Posterior vena cava (tissue), 2 donors: ENCODE data around the gene NFIA. TPM values are rescaled to one million over a fixed set of nuclear protein-coding genes. Genes with fewer than 3 reads are reported as not detected.

Source experiments
- DNase-seq: peaks from one replicate; pipeline ENCODE4 v3.0.0-alpha.2; 2020; ENCODE audit warnings: low spot score
- intact Hi-C, 2 donors: fragments of 100-400 bp; cut with DNase I; formaldehyde crosslinking; loops; one replicate each; pipeline versions ENCODE4 v1.14.1 to v1.14.2; 2022 to 2023
- total RNA-seq, 2 donors: library from RNA; stranded (reverse); fragmentation: NEBNext Ultra II Directional; extraction: Animal tissue kit (Norgen Biotek cat#: 25700); gene quantifications; one replicate each; pipeline ENCODE4 v1.2.1, GENCODE V29; 2021
- donor health status: DM: yes; HTN: yes; CAD: no.
- donor health status: DM: yes; HTN: yes; CAD: no.

Gene NFIA
- total RNA-seq, 2 donors from 2014 or later, result 117 to 183 TPM

GRCh38 chr1:61245696-61246400 is 163.5 kb downstream of the NFIA start:
- DNase-seq, result no peak
- intact Hi-C loops, result no loop called here

GRCh38 chr1:61247051-61247825 is 164.9 kb downstream of the NFIA start:
- DNase-seq, result no peak
- intact Hi-C loops, result no loop called here

- no peak for DNase-seq
- intact Hi-C loops, result no loop called here
Observed at GRCh38 chr1:61247881-61248752, 165.8 kb downstream of the NFIA start.

- intact Hi-C loops, result no loop called here
- no peak for DNase-seq
Observed at GRCh38 chr1:61250933-61251332, 168.6 kb downstream of the NFIA start.

GRCh38 chr1:61253059-61253735 is 170.8 kb downstream of the NFIA start:
- intact Hi-C loops, result no loop called here
- DNase-seq, result no peak

GRCh38 chr1:61253912-61254633 is 171.7 kb downstream of the NFIA start:
- intact Hi-C loops, result no loop called here
- DNase-seq, result no peak

- no peak for DNase-seq
- intact Hi-C loops, result no loop called here
Observed at GRCh38 chr1:61254634-61255357, 172.4 kb downstream of the NFIA start.

- DNase-seq, result no peak
- intact Hi-C loops, result no loop called here
Observed at GRCh38 chr1:61255358-61255703, 173.0 kb downstream of the NFIA start.

GRCh38 chr1:61259379-61260148 is 177.2 kb downstream of the NFIA start:
- intact Hi-C loops, result no loop called here
- no peak for DNase-seq

GRCh38 chr1:61260171-61260570 is 177.8 kb downstream of the NFIA start:
- intact Hi-C loops, result no loop called here
- DNase-seq, result no peak

GRCh38 chr1:61261595-61261994 is 179.2 kb downstream of the NFIA start:
- no peak for DNase-seq
- intact Hi-C loops, result no loop called here

- intact Hi-C loops, result no loop called here
- DNase-seq, result no peak
Observed at GRCh38 chr1:61263905-61264824, 181.8 kb downstream of the NFIA start.

GRCh38 chr1:61264825-61265242 is 182.5 kb downstream of the NFIA start:
- no peak for DNase-seq
- intact Hi-C loops, result no loop called here

- intact Hi-C loops, result no loop called here
- no peak for DNase-seq
Observed at GRCh38 chr1:61265665-61266064, 183.3 kb downstream of the NFIA start.

GRCh38 chr1:61266738-61267137 is 184.4 kb downstream of the NFIA start:
- DNase-seq, result no peak
- intact Hi-C loops, result no loop called here

- intact Hi-C loops, result no loop called here
- no peak for DNase-seq
Observed at GRCh38 chr1:61268546-61269240, 186.3 kb downstream of the NFIA start.
